Panc1 (cell line): ENCODE measurements around the gene JMJD1C. TPM values are rescaled to one million over a fixed set of nuclear protein-coding genes. Genes with fewer than 3 reads are reported as not detected.

Source experiments
- ATAC-seq: fragments of 200-7000 bp; cut with Tn5 transposase; 2 replicates; pipeline ENCODE4 v1.9.1; 2020; ENCODE audit warnings: mild to moderate bottlenecking, moderate library complexity
- BruUV-seq: library from RNA; stranded (reverse); fragments of 400-500 nt; replicated peaks from 2 replicates; lab custom pipeline; 2021; lab: Mats Ljungman, UMichigan
- CTCF ChIA-PET: fragments of 300-600 bp; sonication (Branson Sonifier 250); formaldehyde crosslinking; loops from one replicate; lab custom pipeline; 2022; ENCODE audit warnings: antibody characterized with exemption; lab: Charles Lee
- POLR2A ChIA-PET: fragments of 300-600 bp; sonication (Branson Sonifier 250); formaldehyde crosslinking; loops from one replicate; lab custom pipeline; 2022; ENCODE audit warnings: antibody characterized with exemption; lab: Charles Lee
- DNase-seq: peaks from one replicate; pipeline ENCODE4 v3.0.0-alpha.2; 2010; ENCODE audit warnings: low read depth, low spot score
- H3K27ac ChIP-seq: 2 replicates; pipeline ENCODE4 v1.5.1; 2011; ENCODE audit warnings: mild to moderate bottlenecking, low read length, inconsistent platforms
- H3K27me3 ChIP-seq: fragments of 200-500 bp; sonication (Bioruptor generic); 2 replicates; pipeline ENCODE4 v1.6.0; 2014; ENCODE audit warnings: low read length, inconsistent platforms; ENCODE audit not compliant: control insufficient read depth, insufficient read depth
- H3K36me3 ChIP-seq: fragments of 200-500 bp; sonication (Bioruptor generic); 2 replicates; pipeline ENCODE4 v1.5.1; 2014; ENCODE audit warnings: inconsistent platforms, mild to moderate bottlenecking, low read length, moderate library complexity; ENCODE audit not compliant: control insufficient read depth, insufficient read depth
- H3K4me1 ChIP-seq: 2 replicates; pipeline ENCODE4 v1.5.1; 2011; ENCODE audit warnings: inconsistent platforms, mild to moderate bottlenecking, low read length, moderate library complexity; ENCODE audit not compliant: control insufficient read depth, insufficient read depth
- H3K4me3 ChIP-seq, 2 experiments: 2 replicates each; pipeline ENCODE4 v1.5.1; 2011 to 2012; ENCODE audit warnings: low read depth in 2 of 2, low read length in 2 of 2, mild to moderate bottlenecking in 2 of 2, inconsistent platforms in 1 of 2, moderate library complexity in 1 of 2
- H3K9me3 ChIP-seq: fragments of 200-500 bp; sonication (Bioruptor generic); 2 replicates; pipeline ENCODE4 v1.5.1; 2014; ENCODE audit warnings: low read depth, mild to moderate bottlenecking, inconsistent platforms, low read length, moderate library complexity; ENCODE audit not compliant: control insufficient read depth, insufficient read depth
- CTCF ChIP-seq: fragments of 450-650 bp; IDR thresholded peaks from 2 replicates; pipeline ENCODE4 v1.5.1; 2017; ENCODE audit warnings: mild to moderate bottlenecking
- POLR2AphosphoS5 ChIP-seq: IDR thresholded peaks from 2 replicates; pipeline ENCODE4 v1.6.1; 2012; ENCODE audit warnings: mild to moderate bottlenecking, low read depth, low read length, moderate library complexity
- REST ChIP-seq, 2 experiments: IDR thresholded peaks; 2 replicates each; pipeline ENCODE4 v1.6.1; 2011 to 2012; ENCODE audit warnings: low read depth in 2 of 2, control low read depth in 1 of 2, low read length in 1 of 2, mild to moderate bottlenecking in 1 of 2, moderate library complexity in 1 of 2; ENCODE audit not compliant: insufficient read depth in 1 of 2
- SIN3A ChIP-seq: IDR thresholded peaks from 2 replicates; pipeline ENCODE4 v1.6.1; 2012; ENCODE audit warnings: low read depth, mild to moderate bottlenecking, low read length, moderate library complexity, borderline replicate concordance; ENCODE audit not compliant: insufficient read depth
- TCF7L2 ChIP-seq: IDR thresholded peaks from 2 replicates; pipeline ENCODE4 v1.6.1; 2011; ENCODE audit warnings: mild to moderate bottlenecking, low read depth, low read length, inconsistent platforms
- in situ Hi-C: cut with HindIII; loops from 2 replicates; pipeline ENCODE4 v1.10.0; 2016; ENCODE audit warnings: low sequenced_read_pairs, low pct_unique_long_range_greater_than_20kb
- intact Hi-C: fragments of 100-400 bp; cut with micrococcal nuclease; formaldehyde crosslinking; loops from one replicate; pipeline ENCODE4 v1.10.0; 2022; ENCODE audit not compliant: unreplicated experiment
- total RNA-seq: library from RNA; stranded (reverse); gene quantifications from one replicate; pipeline ENCODE4 v1.2.1, GENCODE V29; 2021; ENCODE audit not compliant: unreplicated experiment

The JMJD1C gene
- total RNA-seq, 1 experiment from 2014 or later, result 88.3 TPM

GRCh38 chr10:63304146-63304545 lies 161.6 kb downstream of the JMJD1C start:
- Histone ChIP-seq H3K4me1 (no peaks in the 10 kb centered on the region), H3K9me3 (no peaks in the 10 kb centered on the region), H3K27me3 (no peaks in the 10 kb centered on the region), H3K4me3 (no peak overlapping the region), H3K27ac (no peak overlapping the region), H3K36me3 (no peaks in the 10 kb centered on the region)
- ChIA-PET CTCF (no interaction called here), POLR2A (no interaction called here)
- BruUV-seq, result TSS peak; percentile 3
- intact Hi-C loops (no loop called here), in situ Hi-C loops (no loop called here)
- TF ChIP-seq REST (IDR thresholded peaks at IDR 0.05; ENCODE audit: insufficient read depth in 1 of 2, low read depth in 2 of 2, low read length in 1 of 2) (no peak), CTCF (no peak), SIN3A (no peak), POLR2AphosphoS5 (no peak), TCF7L2 (no peak)
- no peak for ATAC-seq
- DNase-seq, result no peak

GRCh38 chr10:63300801-63301200 lies 165.0 kb downstream of the JMJD1C start:
- POLR2A ChIA-PET, result interaction anchor here (0.7 kb wide), 1 partner anchor 84 kb away, joined by 5 read pairs; no protein-coding TSS in a partner anchor
- TF ChIP-seq CTCF (no peak), SIN3A (no peak), TCF7L2 (no peak), POLR2AphosphoS5 (no peak), REST (IDR thresholded peaks at IDR 0.05; ENCODE audit: insufficient read depth in 1 of 2, low read depth in 2 of 2, low read length in 1 of 2) (no peak)
- no peak for DNase-seq
- Histone ChIP-seq H3K27me3 (no peaks in the 10 kb centered on the region), H3K4me1 (no peaks in the 10 kb centered on the region), H3K9me3 (no peaks in the 10 kb centered on the region), H3K36me3 (no peaks in the 10 kb centered on the region), H3K4me3 (no peak overlapping the region), H3K27ac (no peak overlapping the region)
- intact Hi-C loops (no loop called here), in situ Hi-C loops (no loop called here)
- CTCF ChIA-PET, result no interaction called here
- ATAC-seq, result no peak
- BruUV-seq, result no TSS peak
